Measurements from ENCODE around the gene CGNL1.

Gene CGNL1

GRCh38 chr15:57600197-57600596 lies 223.9 kb downstream of the CGNL1 start:
- no peak for DNase-seq (ENCODE audit: low spot score)
